ENCODE data around the gene SSUH2.

SSUH2 gene

GRCh38 chr3:8576841-8577571, 67.6 kb downstream of the SSUH2 start:
- TF ChIP-seq CTCF (IDR thresholded peaks at IDR 0.05; ENCODE audit: low read depth, low read length, missing control alignments): no peak
- H3K4me3 ChIP-seq (ENCODE audit: low read depth, low read length): no peak overlapping the region
- no peak for DNase-seq (ENCODE audit: low read depth)

- H3K4me3 ChIP-seq (ENCODE audit: low read depth, low read length): no peak overlapping the region
- no peak for DNase-seq (ENCODE audit: low read depth)
- TF ChIP-seq CTCF (IDR thresholded peaks at IDR 0.05; ENCODE audit: low read depth, low read length, missing control alignments): no peak
These were observed 68.2 kb downstream of the SSUH2 start for GRCh38 chr3:8576436-8576835.

DNA sequence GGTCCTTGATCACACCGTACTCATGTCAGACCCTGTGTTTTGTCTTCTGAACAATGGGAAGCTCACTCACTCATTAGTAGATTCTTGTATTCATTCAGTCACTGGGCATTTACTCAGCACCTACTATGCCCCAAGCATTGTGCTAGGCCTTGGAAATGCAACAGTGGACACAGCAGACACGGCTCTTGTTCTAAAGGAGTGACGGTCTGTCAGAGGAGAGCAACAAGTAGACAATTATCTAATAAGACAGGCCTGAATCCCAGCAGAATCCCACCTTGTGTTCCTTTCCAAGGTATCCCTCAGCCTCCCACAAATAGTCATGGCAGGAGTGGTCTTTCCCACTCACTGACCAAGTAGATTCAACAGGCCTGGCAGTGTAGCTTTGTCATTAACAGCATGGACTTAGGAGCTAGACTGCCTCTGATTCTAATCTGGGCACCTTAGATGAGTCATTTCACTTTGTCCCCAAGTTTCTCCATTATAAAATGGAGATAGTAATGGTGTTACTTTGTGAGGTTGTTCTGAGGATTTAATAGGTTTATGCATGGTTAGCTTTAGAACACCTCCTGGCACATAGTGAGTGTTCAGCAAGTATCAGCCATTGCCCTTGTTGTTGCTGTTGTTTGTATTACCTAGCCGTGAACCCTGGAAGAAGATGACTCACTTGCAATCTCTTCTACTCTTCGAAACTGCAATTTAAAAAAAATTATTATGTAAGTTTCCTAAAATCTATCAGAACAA, 69.1 kb downstream of the SSUH2 start:
- no peak overlapping the region for H3K4me3 ChIP-seq (ENCODE audit: low read depth, low read length)
- TF ChIP-seq CTCF (IDR thresholded peaks at IDR 0.05; ENCODE audit: low read depth, low read length, missing control alignments): no peak
- DNase-seq (ENCODE audit: low read depth): no peak

GRCh38 chr3:8574670-8575322, 69.8 kb downstream of the SSUH2 start:
- no peak for DNase-seq (ENCODE audit: low read depth)
- TF ChIP-seq CTCF (IDR thresholded peaks at IDR 0.05; ENCODE audit: low read depth, low read length, missing control alignments): no peak
- no peak overlapping the region for H3K4me3 ChIP-seq (ENCODE audit: low read depth, low read length)

GRCh38 chr3:8574040-8574669, 70.4 kb downstream of the SSUH2 start:
- DNase-seq (ENCODE audit: low read depth): no peak
- TF ChIP-seq CTCF (IDR thresholded peaks at IDR 0.05; ENCODE audit: low read depth, low read length, missing control alignments): no peak
- no peak overlapping the region for H3K4me3 ChIP-seq (ENCODE audit: low read depth, low read length)

DNA sequence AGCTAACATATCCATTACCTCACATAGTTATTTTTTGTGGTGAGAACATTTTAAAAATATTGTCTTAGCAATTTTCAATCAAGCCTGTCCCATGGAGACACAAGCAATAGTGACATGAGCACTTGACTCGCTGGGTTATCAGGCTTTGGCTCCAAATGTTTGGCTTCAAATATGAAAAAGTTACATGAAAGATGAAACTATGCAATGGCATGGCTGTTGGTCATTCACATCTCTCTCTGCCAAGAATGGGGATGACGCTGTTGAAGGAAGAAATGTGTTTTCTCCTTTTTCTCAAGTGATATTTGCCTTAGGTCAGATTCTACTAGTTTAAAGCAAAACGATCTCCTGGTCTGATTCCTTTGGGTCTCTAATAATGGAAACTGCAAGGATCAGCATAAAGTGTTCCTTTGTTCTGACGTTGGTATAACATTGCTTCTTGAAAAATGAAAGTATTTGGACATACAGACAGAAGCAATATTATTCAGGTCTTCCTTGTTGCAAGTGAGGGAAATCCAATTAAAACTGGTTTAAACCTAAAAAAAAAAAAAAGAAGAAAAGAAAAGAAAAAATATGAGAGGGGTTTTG, 71.2 kb downstream of the SSUH2 start:
- no peak overlapping the region for H3K4me3 ChIP-seq (ENCODE audit: low read depth, low read length)
- no peak for DNase-seq (ENCODE audit: low read depth)
- TF ChIP-seq CTCF (IDR thresholded peaks at IDR 0.05; ENCODE audit: low read depth, low read length, missing control alignments): no peak
